ENCODE measurements around the gene SHISAL2A. TPM values are rescaled to one million over a fixed set of nuclear protein-coding genes. Genes with fewer than 3 reads are reported as not detected.
"Not testable (repeated sequence)": the region's sequence is repeated elsewhere in the genome, so short reads cannot be mapped to it uniquely, and the experiment has no call there.

Gene SHISAL2A
- polyA plus RNA-seq, 3 donors from 2014 or later = 5.0 to 12.8 (median 9.9) TPM

- Mint-ChIP-seq H3K36me3 (peaks cover 0 to 11% (median 3%) of the 10 kb centered on the region in 3 donors), H3K4me3 (peak overlapping the region in 1 of 5 donors; percentile 48), H3K4me1 (peaks cover 10 to 27% of the 10 kb centered on the region in 2 donors), H3K27ac (peak overlapping the region; percentile 37 to 89 (median 64))
- H3K27me3 Mint-ChIP-seq (ENCODE audit: low read depth in 3 of 3); H3K9me3 Mint-ChIP-seq: not testable (repeated sequence)
- DNase-seq = peak; percentile 68 to 77 (median 72)
Observed at GRCh38 chr1:52686261-52686751, 53.3 kb downstream of the SHISAL2A start.

DNA sequence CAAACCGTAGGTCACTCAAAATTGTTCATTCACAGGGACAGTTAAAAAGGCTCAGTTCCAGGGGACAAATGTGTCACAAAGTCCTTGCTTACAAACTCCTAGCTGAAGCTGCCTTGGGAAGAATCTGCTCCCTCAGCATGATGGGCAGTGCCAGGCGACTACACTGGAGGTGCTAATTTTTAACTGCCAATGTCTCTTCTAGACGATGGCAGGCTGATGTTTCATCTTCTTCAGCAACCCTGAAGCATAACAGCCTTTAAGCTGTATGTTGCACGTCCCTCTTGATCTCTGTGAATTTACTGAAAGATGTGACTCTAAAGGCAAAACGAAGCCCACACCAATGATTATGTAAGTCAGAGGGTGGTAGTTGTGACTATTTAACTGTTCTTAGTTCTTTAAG lies 53.9 kb downstream of the SHISAL2A start:
- Mint-ChIP-seq H3K36me3 (peaks cover 3 to 15% (median 7%) of the 10 kb centered on the region in 3 donors), H3K4me1 (peaks cover 10 to 27% of the 10 kb centered on the region in 2 donors), H3K4me3 (no peak overlapping the region), H3K27me3 (ENCODE audit: low read depth in 3 of 3) (peaks cover 0 to 2% (median 0%) of the 10 kb centered on the region in 3 donors), H3K9me3 (no peaks in the 10 kb centered on the region), H3K27ac (peak overlapping the region in 1 of 6 donors; percentile 61)
- no peak for DNase-seq

DNA sequence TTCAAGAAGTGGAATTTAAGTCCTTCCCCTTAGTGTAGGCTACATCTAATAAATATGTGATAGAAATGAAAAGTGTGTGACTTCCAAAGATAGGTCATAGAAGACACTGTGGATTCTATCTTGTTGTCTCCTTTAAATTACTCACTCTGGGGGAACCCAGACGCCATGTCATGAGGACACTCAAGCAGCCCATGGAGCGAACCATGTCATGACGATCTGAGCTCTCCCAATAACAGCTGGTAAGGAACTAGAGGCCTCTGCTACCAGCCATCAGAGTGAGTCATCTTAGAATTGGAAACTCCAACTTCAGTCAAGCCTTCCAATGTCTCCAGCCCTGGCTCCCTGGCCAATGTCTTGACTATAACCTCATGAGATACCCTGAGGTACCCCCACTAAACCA lies 58.9 kb downstream of the SHISAL2A start:
- Mint-ChIP-seq H3K4me3 (no peak overlapping the region), H3K36me3 (peaks cover 13 to 16% (median 13%) of the 10 kb centered on the region in 3 donors), H3K9me3 (no peaks in the 10 kb centered on the region), H3K4me1 (peaks cover 0 to 7% of the 10 kb centered on the region in 2 donors), H3K27ac (peak overlapping the region in 1 of 6 donors; percentile 66), H3K27me3 (ENCODE audit: low read depth in 3 of 3) (peaks cover 0 to 2% (median 0%) of the 10 kb centered on the region in 3 donors)
- no peak for DNase-seq

DNA sequence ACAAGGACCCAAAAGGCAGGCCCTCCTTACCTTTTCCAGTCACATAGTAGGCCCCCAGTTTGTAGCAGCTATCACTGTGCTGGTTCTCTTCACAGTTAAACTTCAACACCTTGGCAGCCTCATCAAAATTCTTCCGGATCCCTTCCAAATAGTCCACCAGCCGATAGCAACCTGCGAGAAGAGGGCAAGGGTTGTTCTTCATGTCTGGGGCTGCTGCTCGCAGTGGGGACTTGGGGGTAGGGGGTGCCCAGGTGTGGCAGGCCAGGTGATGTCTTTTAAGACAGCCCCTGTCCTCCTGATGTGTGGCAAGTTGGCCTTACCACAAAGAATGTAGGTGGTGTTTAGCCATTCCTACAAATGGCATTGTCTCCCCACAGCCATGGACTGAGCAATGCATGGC lies 59.7 kb downstream of the SHISAL2A start:
- DNase-seq = no peak
- Mint-ChIP-seq H3K4me1 (peaks cover 6 to 7% of the 10 kb centered on the region in 2 donors), H3K4me3 (no peak overlapping the region), H3K36me3 (peaks cover 11 to 13% (median 13%) of the 10 kb centered on the region in 3 donors), H3K27ac (no peak overlapping the region), H3K9me3 (no peaks in the 10 kb centered on the region), H3K27me3 (ENCODE audit: low read depth in 3 of 3) (peaks cover 0 to 2% (median 0%) of the 10 kb centered on the region in 3 donors)

DNA sequence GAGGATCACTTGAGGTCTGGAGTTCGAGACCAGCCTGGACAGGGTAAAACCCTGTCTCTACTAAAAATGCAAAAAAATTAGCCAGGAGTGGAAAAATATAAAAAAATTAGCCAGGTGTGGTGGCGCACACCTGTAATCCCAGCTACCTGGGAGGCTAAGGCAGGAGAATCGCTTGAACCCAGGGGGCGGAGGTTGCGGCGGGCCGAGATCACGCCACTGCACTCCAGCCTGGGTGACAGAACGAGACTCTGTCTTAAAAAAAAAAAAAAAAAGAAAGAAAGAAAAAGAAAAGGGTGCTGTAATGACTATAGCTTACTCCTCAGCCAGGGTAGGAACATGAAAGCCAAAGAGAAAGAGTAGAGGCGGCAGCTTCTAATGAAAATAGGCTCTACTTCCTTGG lies 60.4 kb downstream of the SHISAL2A start:
- DNase-seq; H3K27me3 Mint-ChIP-seq (ENCODE audit: low read depth in 3 of 3); H3K9me3 Mint-ChIP-seq; H3K27ac Mint-ChIP-seq; H3K4me3 Mint-ChIP-seq: not testable (repeated sequence)
- peaks cover 11 to 13% (median 13%) of the 10 kb centered on the region in 3 donors for H3K36me3 Mint-ChIP-seq
- H3K4me1 Mint-ChIP-seq = peaks cover 12 to 13% of the 10 kb centered on the region in 2 donors

- no peak overlapping the region for H3K4me3 Mint-ChIP-seq
Observed at GRCh38 chr1:52693843-52694242, 60.9 kb downstream of the SHISAL2A start.

GRCh38 chr1:52695627-52696026 lies 62.7 kb downstream of the SHISAL2A start:
- Mint-ChIP-seq H3K4me1 (peaks cover 17 to 18% of the 10 kb centered on the region in 2 donors), H3K36me3 (peaks cover 11 to 13% (median 13%) of the 10 kb centered on the region in 3 donors), H3K27me3 (ENCODE audit: low read depth in 3 of 3) (peaks cover 0 to 10% (median 3%) of the 10 kb centered on the region in 3 donors), H3K27ac (peak overlapping the region in 1 of 6 donors; percentile 20), H3K4me3 (peak overlapping the region in 3 of 5 donors; percentile 6 to 49 (median 40)), H3K9me3 (no peaks in the 10 kb centered on the region)
- DNase-seq = no peak

More at GRCh38 chr1:52693843-52694242, 60.9 kb downstream of the SHISAL2A start:
- Mint-ChIP-seq H3K9me3 (no peaks in the 10 kb centered on the region), H3K36me3 (peaks cover 11 to 13% (median 13%) of the 10 kb centered on the region in 3 donors), H3K4me1 (peaks cover 16 to 18% of the 10 kb centered on the region in 2 donors), H3K27ac (no peak overlapping the region), H3K27me3 (ENCODE audit: low read depth in 3 of 3) (peaks cover 0 to 9% (median 3%) of the 10 kb centered on the region in 3 donors)
- no peak for DNase-seq

GRCh38 chr1:52697795-52698674 lies 65.1 kb downstream of the SHISAL2A start, which contains the start of gene COA7:
COA7 (minus strand) TSS chr1:52698347; CDS start chr1:52698326, 21 bp downstream.
- peak within 1 kb of the TSS; percentile 86 to 94 (median 90) for H3K4me3 Mint-ChIP-seq
- DNase-seq = peak; percentile 54 to 57 (median 55)
- peaks cover 22 to 26% of the 10 kb centered on the region in 2 donors for H3K4me1 Mint-ChIP-seq
- no peaks in the 10 kb centered on the region for H3K9me3 Mint-ChIP-seq
- peak within 1 kb of the TSS; percentile 68 to 88 (median 70) for H3K27ac Mint-ChIP-seq
- peaks cover 0 to 4% (median 0%) of the 10 kb centered on the region in 3 donors for H3K36me3 Mint-ChIP-seq
- peaks cover 0 to 10% (median 4%) of the 10 kb centered on the region in 3 donors for H3K27me3 Mint-ChIP-seq (ENCODE audit: low read depth in 3 of 3)

DNA sequence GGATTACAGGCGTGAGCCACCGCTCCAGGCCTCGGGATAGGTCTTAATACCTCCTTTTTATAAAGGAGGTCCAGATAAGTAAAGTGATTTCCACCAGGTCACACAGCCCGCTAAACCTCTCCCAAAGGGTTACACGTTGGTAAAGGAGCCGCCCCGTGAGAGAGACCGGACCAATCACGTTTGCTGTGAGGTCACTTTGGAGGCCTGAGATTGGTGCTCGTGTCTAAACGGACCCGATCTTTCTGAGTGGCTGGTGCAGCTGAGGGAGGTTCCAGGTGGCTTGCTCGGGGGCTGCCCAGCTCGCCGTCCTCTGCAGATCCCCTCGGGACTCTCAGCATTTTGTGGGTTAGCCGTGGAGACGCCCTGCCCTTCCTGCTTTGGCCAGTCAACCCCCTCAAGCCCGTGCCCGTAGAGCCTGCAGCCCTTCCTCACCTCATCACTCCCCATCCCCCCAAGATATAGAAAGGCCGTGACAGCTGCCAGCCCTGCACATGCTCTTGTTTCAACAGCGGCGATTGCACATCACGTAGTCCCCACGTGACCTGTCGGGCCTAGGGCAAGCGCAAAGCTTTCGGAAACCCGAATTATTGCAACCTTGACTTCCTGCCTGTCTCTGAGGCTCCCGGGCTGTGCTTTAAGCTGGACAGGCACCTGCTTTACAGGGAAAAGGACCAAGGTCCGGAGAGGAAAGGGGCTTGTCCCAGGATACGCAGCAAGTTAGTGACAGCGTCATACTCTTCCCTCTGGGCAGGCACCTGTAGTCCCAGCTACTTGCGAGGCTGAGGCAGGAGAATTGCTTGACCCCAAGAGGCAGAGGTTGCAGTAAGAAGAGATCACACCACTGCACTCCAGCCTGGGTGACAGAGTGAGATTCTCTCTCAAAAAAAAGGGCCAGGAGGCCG lies 70.2 kb downstream of the SHISAL2A start:
- peaks cover 2 to 8% (median 7%) of the 10 kb centered on the region in 3 donors for H3K27me3 Mint-ChIP-seq (ENCODE audit: low read depth in 3 of 3)
- peaks cover 20 to 21% of the 10 kb centered on the region in 2 donors for H3K4me1 Mint-ChIP-seq
- H3K36me3 Mint-ChIP-seq = no peaks in the 10 kb centered on the region
- H3K27ac Mint-ChIP-seq = peak overlapping the region; percentile 90 to 96 (median 94)
- peak overlapping the region; percentile 85 to 96 (median 88) for H3K4me3 Mint-ChIP-seq
- peak; percentile 77 to 82 (median 79) for DNase-seq
- no peaks in the 10 kb centered on the region for H3K9me3 Mint-ChIP-seq

- Mint-ChIP-seq H3K27me3 (ENCODE audit: low read depth in 3 of 3) (peaks cover 4 to 13% (median 5%) of the 10 kb centered on the region in 3 donors), H3K36me3 (peaks cover 0 to 7% (median 0%) of the 10 kb centered on the region in 3 donors), H3K4me3 (no peak overlapping the region), H3K9me3 (no peaks in the 10 kb centered on the region), H3K27ac (no peak overlapping the region), H3K4me1 (peaks cover 13 to 14% of the 10 kb centered on the region in 2 donors)
- DNase-seq = no peak
Observed at GRCh38 chr1:52706136-52706670, 73.2 kb downstream of the SHISAL2A start.
